ENCODE data around the gene MGAT1.
A peak's percentile ranks its signal among the peaks of the same experiment; 100 is the strongest.
"Not testable (repeated sequence)": the region's sequence is repeated elsewhere in the genome, so short reads cannot be mapped to it uniquely, and the experiment has no call there.

The MGAT1 gene

DNA sequence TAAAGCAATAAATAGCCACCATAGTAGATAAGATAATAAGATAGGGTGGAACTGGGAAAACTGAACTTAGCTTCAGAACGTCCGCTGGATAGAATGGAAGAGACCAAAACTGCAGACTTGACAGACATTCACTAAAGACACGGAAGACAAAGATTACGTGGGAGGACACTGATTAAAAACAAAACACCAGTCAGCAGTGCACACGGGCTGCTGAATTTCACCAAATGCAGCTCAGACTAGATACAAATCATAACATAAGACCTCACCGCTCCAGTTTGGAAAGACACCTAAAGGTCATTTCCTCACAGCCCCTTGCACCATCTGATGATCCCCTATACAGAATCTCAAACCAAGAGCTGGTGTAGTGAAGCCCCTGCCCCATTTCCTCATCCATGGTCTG lies 59.9 kb downstream of the MGAT1 start:
- no peak for DNase-seq (ENCODE audit: low read depth)
- TF ChIP-seq, protein P1, sequence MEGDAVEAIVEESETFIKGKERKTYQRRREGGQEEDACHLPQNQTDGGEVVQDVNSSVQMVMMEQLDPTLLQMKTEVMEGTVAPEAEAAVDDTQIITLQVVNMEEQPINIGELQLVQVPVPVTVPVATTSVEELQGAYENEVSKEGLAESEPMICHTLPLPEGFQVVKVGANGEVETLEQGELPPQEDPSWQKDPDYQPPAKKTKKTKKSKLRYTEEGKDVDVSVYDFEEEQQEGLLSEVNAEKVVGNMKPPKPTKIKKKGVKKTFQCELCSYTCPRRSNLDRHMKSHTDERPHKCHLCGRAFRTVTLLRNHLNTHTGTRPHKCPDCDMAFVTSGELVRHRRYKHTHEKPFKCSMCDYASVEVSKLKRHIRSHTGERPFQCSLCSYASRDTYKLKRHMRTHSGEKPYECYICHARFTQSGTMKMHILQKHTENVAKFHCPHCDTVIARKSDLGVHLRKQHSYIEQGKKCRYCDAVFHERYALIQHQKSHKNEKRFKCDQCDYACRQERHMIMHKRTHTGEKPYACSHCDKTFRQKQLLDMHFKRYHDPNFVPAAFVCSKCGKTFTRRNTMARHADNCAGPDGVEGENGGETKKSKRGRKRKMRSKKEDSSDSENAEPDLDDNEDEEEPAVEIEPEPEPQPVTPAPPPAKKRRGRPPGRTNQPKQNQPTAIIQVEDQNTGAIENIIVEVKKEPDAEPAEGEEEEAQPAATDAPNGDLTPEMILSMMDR (conservative IDR thresholded peaks at IDR 0.05; ENCODE audit: control insufficient read depth, insufficient read depth, low read depth, low read length), result no peak
- H3K4me3 ChIP-seq (ENCODE audit: control insufficient read depth, low read depth, low read length), result no peak overlapping the region

DNA sequence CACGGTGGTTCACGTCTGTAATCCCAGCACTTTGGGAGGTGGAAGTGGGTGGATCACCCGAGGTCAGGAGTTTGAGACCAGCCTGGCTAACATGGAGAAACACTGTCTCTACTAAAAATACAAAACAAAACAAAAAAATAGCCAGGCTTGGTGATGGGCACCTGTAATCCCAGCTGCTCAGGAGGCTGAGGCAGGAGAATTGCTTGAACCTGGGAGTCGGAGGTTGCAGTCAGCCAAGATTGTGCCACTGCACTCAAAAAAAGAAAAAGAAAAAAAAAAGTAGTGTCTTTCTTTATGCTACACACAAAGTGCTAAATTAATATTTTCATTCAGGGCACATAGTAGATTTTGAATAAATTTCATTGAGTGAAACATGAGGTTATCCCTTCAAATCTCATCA lies 61.7 kb downstream of the MGAT1 start:
- DNase-seq (ENCODE audit: low read depth); H3K4me3 ChIP-seq (ENCODE audit: control insufficient read depth, low read depth, low read length): not testable (repeated sequence)

DNA sequence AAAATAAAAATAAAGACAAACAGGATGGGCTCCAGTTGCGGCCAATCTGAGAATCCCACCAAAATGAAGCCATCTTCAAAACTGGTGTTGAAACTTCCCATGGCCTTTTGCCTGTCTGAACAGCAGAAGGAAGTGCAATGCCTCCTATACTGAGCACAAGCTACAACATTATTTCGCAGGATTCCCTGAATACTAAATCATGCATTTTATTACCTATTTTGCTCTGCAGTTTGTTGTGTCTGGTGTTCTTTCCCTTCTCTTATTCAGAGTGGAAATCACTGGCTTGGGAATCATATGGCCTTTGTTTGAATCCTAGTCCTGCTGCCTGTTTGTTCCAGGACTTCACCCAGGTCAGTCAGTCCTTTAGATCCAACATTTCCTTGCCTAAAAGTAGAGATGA lies 62.6 kb downstream of the MGAT1 start, which contains the start of gene OR2Y1:
Gene OR2Y1, minus strand, starts transcription at position 101 of the 400 bp plus-strand sequence. Its CDS starts 0 bp downstream, at position 101.
- TF ChIP-seq, protein P1 (conservative IDR thresholded peaks at IDR 0.05; ENCODE audit: control insufficient read depth, insufficient read depth, low read depth, low read length), result no peak
- no peak within 1 kb of the TSS for H3K4me3 ChIP-seq (ENCODE audit: control insufficient read depth, low read depth, low read length)
- no peak for DNase-seq (ENCODE audit: low read depth)

DNA sequence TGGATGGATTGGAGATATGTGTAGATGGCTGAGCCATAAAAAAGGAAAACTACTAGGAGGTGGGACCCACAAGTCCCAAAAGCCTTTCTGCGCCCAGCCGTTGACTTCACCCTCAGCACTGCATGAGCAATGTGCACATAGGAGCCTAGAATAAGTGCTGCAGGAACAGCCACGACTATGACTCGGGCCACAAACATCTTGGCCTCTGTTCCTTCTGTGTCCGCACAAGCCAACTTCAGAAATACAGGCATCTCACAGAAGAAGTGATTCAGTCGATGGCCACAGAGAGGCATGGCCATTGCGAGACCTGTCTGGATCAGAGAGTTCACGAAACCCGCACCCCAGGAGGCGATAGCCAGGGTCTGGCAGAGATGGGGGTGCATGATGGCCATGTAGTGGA lies 63.3 kb downstream of the MGAT1 start:
- H3K4me3 ChIP-seq (ENCODE audit: control insufficient read depth, low read depth, low read length), result no peak overlapping the region
- TF ChIP-seq, protein P1 (conservative IDR thresholded peaks at IDR 0.05; ENCODE audit: control insufficient read depth, insufficient read depth, low read depth, low read length), result no peak
- DNase-seq (ENCODE audit: low read depth), result peak; percentile 47

DNA sequence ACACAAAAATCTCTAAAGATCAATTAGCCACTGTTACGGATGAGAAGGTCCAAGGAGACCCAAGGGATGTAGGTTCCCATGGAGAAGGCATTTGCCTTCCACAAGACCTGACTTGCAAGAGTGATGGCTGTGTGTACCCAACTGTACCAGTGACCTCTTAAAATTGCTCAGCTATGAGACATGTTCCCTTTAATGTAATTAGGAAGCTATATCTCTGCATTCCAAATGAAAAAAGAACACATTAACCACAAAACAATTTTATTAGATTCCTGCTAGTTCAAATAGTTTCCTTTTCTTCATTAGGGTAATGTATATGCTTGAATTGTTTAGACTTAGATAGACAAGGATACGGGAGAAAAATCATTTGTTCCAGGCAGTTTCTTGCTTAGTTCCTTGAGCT lies 66.1 kb downstream of the MGAT1 start:
- DNase-seq (ENCODE audit: low read depth), result peak; percentile 5
- TF ChIP-seq, protein P1 (conservative IDR thresholded peaks at IDR 0.05; ENCODE audit: control insufficient read depth, insufficient read depth, low read depth, low read length), result no peak
- H3K4me3 ChIP-seq (ENCODE audit: control insufficient read depth, low read depth, low read length), result no peak overlapping the region
